Fibroblast of lung (primary cell): ENCODE results near the gene SREBF2.
"Not testable (repeated sequence)": the region's sequence is repeated elsewhere in the genome, so short reads cannot be mapped to it uniquely, and the experiment has no call there.

Source experiments
- CTCF ChIP-seq, 2 donors: IDR thresholded peaks in 1 of 2; conservative IDR thresholded peaks in 1 of 2; 1 replicate in 1 of 2; 2 replicates in 1 of 2; pipeline ENCODE4 v1.5.1; 2011 to 2012; ENCODE audit warnings: low read length in 2 of 2, control low read depth in 1 of 2, inconsistent platforms in 1 of 2, low read depth in 1 of 2, mild to moderate bottlenecking in 1 of 2
- EZH2 ChIP-seq: IDR thresholded peaks from 2 replicates; pipeline ENCODE4 v1.5.1; 2012; ENCODE audit warnings: low read length, control low read depth, mild to moderate bottlenecking; ENCODE audit errors: missing control alignments

GRCh38 chr22:41870081-41870480 is 37.2 kb downstream of the SREBF2 start:
- not testable (repeated sequence) for TF ChIP-seq CTCF (conservative IDR thresholded peaks at IDR 0.05 in 1 of 2, IDR thresholded peaks at IDR 0.05 in 1 of 2; ENCODE audit: low read depth in 1 of 2, low read length in 2 of 2); EZH2
